ENCODE data around the gene MTF2.

- TF ChIP-seq CTCF (IDR thresholded peaks at IDR 0.05; ENCODE audit: low read length) (no peak), EZH2 (optimal IDR thresholded peaks at IDR 0.05; ENCODE audit: low read depth, low read length) (no peak), EZH2phosphoT487 (IDR thresholded peaks at IDR 0.05; ENCODE audit: low read length) (no peak)
These were observed 630 bp downstream of the MTF2 start for GRCh38 chr1:93079685-93080141.

Measured in MM.1S (cell line).